ENCODE measurements around the gene RASGRP3. TPM values are rescaled to one million over a fixed set of nuclear protein-coding genes. Genes with fewer than 3 reads are reported as not detected.

RASGRP3 gene
- total RNA-seq, 1 donor from 2014 or later, result 2.4 TPM

Other genes starting within 250 kb of the RASGRP3 start
- gene FAM98A, start 122.7 kb downstream of the RASGRP3 start, total RNA-seq, result 25.2 and 130 TPM in 2 replicates